Ramos (cell line): ENCODE results near the gene LMNA.

ENCODE experiments used
- in situ Hi-C: fragments of 300-500 bp; cut with MboI; formaldehyde crosslinking; loops from one replicate; pipeline ENCODE4 v1.14.3; 2022; ENCODE audit warnings: low sequenced_read_pairs; ENCODE audit not compliant: unreplicated experiment

The LMNA gene

DNA sequence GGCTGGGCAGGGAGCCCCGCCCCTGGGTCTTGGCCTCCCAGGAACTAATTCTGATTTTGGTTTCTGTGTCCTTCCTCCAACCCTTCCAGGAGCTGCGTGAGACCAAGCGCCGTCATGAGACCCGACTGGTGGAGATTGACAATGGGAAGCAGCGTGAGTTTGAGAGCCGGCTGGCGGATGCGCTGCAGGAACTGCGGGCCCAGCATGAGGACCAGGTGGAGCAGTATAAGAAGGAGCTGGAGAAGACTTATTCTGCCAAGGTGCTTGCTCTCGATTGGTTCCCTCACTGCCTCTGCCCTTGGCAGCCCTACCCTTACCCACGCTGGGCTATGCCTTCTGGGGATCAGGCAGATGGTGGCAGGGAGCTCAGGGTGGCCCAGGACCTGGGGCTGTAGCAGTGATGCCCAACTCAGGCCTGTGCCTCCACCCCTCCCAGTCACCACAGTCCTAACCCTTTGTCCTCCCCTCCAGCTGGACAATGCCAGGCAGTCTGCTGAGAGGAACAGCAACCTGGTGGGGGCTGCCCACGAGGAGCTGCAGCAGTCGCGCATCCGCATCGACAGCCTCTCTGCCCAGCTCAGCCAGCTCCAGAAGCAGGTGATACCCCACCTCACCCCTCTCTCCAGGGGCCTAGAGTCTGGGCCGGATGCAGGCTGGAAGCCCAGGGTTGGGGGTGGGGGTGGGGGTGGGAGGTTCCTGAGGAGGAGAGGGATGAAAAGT lies 20.4 kb downstream of the LMNA start:
- in situ Hi-C loops = loop anchor here (5.0 kb wide), 1 partner anchor 43 kb away; no protein-coding TSS in a partner anchor

DNA sequence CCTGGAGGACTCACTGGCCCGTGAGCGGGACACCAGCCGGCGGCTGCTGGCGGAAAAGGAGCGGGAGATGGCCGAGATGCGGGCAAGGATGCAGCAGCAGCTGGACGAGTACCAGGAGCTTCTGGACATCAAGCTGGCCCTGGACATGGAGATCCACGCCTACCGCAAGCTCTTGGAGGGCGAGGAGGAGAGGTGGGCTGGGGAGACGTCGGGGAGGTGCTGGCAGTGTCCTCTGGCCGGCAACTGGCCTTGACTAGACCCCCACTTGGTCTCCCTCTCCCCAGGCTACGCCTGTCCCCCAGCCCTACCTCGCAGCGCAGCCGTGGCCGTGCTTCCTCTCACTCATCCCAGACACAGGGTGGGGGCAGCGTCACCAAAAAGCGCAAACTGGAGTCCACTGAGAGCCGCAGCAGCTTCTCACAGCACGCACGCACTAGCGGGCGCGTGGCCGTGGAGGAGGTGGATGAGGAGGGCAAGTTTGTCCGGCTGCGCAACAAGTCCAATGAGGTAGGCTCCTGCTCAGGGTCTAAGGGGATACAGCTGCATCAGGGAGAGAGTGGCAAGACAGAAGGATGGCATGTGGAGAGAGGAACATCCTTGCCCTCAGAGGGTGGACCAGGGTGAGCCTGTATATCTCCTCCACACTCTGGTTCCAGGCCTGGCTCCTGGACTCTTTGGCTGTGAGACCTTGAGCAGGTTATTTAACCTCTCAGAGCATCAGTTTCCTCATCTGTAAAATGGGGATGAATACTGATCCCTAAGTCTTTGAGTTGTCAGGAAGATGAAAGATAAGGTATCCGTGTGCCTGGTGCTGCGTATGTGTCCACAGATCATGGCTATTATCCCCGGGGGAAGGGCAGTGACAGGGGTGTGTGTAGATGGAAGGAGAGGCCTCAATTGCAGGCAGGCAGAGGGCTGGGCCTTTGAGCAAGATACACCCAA lies 21.7 kb downstream of the LMNA start:
- in situ Hi-C loops = no loop called here

- in situ Hi-C loops = no loop called here
Observed at GRCh38 chr1:156136970-156137483, 22.5 kb downstream of the LMNA start.

DNA sequence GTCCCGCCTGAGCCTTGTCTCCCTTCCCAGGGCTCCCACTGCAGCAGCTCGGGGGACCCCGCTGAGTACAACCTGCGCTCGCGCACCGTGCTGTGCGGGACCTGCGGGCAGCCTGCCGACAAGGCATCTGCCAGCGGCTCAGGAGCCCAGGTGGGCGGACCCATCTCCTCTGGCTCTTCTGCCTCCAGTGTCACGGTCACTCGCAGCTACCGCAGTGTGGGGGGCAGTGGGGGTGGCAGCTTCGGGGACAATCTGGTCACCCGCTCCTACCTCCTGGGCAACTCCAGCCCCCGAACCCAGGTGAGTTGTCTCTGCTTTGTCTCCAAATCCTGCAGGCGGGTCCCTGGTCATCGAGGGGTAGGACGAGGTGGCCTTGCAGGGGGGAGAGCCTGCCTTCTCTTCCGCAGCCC lies 24.0 kb downstream of the LMNA start:
- in situ Hi-C loops = no loop called here

DNA sequence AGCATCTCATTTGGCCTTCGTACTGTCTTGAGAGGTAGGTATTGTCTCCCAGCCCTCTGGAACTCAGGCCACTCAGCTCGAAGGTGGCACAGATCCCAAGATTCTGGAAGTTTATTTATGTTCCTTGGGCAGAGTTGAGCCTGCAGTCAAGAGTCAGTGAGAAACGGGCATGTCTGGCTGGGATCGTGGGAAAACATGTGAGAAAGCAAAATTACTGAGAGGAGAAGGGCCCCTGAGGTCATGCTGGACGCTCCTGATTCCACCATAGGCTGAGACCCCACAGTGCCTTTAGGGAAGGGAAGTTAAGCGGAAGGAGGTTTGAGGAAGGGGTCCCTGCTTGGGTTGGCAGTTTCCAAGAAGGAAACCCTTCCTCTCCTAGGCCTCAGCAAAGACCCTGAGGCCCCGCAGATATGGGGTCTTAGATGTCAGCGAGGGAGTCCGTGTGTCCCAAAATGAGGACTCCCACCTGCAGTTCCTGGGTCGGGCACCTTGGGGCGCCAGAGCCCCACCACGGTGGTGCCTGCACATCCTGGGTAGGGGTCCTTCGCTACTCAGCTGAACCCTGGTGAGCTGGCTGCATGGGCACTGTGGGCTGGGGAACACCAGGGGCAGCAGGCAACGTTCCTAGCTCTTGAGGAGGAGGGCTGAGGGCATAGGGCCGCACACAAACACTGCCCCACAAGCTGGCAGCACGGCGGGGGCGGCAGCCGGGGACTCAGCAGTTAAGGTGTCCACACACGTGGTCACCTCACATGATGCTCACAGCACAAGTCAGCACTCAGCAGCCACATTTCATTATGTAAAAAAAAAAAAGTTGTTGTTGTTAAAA lies 26.6 kb downstream of the LMNA start:
- in situ Hi-C loops = loop anchor here (10.0 kb wide), 1 partner anchor 174 kb away; no protein-coding TSS in a partner anchor

GRCh38 chr1:156143765-156144489 lies 29.4 kb downstream of the LMNA start:
- in situ Hi-C loops = loop anchor here (10.0 kb wide), 1 partner anchor 171 kb away; no protein-coding TSS in a partner anchor

- in situ Hi-C loops = loop anchor here (5.0 to 10.0 kb wide), 2 partner anchors 78 to 170 kb away; no protein-coding TSS in a partner anchor
Observed at GRCh38 chr1:156144742-156145141, 30.2 kb downstream of the LMNA start.

DNA sequence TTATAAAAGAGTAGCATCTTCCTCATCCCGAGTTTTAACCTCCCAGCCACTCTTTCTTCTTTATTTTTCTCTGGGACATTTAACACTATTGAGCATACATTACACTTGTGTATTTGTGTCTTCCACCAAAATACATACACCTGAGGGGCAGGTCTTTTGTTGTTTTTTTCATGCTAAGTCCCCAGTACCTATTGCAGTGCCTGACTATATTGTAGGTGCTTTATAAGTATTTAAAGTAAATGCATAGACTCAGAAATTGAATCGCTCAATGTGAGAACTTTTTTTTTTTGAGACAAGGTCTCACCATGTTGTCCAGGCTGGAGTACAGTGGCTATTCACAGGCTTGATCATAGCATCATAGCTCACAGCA lies 31.1 kb downstream of the LMNA start:
- in situ Hi-C loops = loop anchor here (5.0 to 10.0 kb wide), 2 partner anchors 77 to 169 kb away; no protein-coding TSS in a partner anchor

DNA sequence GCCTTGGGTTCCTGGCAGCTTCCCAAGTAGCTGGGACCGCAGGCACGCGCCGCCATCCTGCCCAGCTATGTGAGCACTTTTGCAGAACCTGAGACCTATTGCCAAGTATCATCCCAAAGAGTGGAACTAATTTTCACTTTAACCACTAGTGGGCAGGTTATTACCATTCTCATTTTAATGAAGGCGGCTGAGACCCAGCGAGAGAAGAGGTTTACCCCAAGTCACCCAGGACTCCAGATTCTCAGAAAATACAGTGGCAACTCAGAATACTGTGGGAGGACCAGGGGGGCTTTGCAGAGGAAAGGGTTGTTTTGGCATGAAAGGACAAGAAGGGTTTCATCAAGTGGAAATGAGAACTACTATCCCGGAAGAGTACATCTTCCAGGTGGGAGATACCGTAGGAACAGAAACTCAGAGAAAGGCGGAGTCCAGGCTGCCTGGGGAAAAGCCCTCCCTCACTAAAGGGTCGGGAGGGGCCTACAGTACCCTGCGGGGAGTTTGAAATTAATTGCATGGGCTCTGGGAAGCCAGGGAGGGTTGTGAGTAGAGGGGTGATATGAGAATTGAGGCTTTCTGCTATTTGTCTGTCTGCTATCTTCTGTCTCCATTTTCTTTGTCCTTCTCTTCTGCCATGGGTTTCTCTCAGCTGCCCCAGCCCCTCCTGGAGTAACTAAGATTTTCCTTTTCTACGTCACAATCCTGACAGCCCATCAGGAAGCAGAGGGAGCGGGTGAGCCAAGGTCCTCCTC lies 31.7 kb downstream of the LMNA start:
- in situ Hi-C loops = loop anchor here (5.0 to 10.0 kb wide), 2 partner anchors 76 to 169 kb away; no protein-coding TSS in a partner anchor

DNA sequence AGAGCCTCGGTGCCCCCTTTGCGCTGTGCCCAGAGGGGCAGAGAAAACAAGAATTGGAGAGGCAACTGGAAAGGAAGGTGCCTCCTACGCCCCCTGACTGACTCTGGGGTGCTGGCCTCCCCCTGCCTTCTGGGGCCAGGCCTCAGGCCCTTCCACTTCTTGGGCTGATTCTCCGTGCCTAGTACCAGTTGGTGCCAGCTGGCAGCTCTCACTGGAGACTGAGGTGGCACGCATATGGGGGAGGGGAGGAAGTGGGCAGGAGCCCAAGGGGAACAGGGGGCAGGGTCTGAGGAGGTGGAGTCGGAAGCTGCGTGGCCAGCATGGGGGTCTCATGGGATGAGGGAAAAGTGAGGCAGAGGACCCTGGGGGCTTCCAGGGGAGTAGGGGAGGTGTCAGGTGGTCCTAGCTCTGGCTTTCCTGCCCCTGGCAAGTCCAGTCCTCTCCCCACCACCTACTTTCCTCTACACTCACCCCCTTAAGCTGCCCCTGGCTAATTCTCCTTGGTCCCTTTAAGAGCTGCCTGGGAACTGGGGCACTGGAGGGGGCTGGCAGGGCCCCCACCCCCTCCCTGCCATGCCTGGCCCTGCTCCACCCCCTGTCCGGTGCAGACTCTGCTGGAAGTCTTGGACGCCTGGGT lies 32.4 kb downstream of the LMNA start:
- in situ Hi-C loops = loop anchor here (5.0 to 10.0 kb wide), 2 partner anchors 75 to 168 kb away; no protein-coding TSS in a partner anchor

DNA sequence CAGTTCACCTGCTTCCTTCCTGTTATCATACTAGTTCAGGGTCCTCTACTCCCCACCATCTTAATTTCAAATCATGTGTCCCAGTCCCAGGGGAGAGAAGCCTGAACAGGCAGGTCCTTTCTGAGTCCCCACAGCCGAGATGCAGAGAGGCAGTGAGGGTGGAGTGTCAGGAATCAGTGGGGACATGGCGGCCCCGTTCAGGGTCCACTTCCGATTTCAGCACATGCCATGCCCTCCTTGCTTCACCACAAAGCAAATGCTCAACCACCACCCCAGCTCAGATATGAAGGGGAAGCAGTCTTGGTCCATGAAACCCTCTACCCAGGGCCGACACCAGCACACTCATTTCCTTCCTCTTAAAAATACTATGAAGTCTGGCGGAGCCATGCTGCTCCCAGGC lies 33.7 kb downstream of the LMNA start:
- in situ Hi-C loops = loop anchor here (5.0 to 10.0 kb wide), 2 partner anchors 74 to 167 kb away; no protein-coding TSS in a partner anchor

GRCh38 chr1:156149374-156150332 lies 35.1 kb downstream of the LMNA start:
- in situ Hi-C loops = loop anchor here (5.0 to 10.0 kb wide), 2 partner anchors 73 to 165 kb away; no protein-coding TSS in a partner anchor

DNA sequence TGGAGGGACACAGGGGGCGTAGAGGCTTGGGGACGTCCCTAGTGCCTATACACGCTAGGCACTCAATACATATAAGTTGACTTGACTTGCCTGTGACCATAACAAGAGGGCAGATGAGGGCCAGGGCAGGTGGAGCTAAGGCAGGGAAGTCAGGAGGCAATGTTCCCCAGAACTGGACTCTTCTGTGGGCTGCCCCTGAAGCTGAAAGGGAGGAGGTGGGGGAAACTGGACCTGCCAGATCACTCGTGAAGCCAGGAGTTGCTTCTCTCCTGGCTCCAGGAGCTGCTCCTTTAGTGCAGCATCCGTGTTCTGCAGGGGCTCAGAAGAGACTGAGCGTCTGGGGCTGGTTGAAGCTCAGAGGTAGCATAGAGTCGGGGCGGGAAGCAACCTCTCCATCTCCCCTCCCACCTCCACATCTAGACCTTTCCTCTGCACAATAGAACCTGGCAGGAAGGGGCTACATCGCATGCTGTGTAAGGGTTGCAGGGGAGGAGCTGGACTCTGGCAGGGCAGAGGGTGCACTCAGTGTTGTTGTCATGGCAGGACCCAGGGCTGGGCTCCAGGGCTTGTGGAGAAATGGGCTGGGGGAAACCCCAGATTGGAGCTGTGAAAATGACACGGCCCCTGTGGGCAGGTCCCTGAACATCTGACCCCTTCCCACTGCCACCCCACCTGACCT lies 36.0 kb downstream of the LMNA start:
- in situ Hi-C loops = no loop called here

DNA sequence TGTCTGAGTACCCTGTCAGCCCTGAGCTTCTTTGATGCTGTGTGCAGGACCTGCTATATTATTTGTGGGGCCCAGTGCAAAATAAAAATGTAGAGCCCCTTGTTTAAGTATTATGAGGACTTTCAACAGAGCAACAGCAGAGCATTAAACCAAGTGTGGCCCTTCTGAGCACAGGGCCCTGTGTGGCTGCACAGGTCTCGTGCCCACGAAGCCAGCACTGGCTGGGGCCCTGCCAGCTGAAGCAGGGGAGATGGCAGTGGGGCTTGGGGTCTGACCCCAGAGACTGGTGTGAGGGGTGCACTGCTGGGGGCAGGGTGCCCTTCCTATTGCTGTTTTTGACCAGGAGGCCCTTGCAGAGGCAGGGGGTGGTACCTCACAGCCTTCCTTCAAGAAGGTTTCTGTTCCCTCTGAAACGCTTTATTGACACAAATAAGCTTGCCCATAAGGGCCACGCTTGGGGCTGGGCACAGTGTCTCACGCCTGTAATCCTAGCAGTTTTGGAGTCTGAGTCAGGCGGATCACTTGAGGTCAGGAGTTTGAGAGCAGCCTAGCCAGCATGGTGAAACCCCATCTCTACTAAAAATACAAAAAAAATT lies 36.7 kb downstream of the LMNA start:
- in situ Hi-C loops = no loop called here

DNA sequence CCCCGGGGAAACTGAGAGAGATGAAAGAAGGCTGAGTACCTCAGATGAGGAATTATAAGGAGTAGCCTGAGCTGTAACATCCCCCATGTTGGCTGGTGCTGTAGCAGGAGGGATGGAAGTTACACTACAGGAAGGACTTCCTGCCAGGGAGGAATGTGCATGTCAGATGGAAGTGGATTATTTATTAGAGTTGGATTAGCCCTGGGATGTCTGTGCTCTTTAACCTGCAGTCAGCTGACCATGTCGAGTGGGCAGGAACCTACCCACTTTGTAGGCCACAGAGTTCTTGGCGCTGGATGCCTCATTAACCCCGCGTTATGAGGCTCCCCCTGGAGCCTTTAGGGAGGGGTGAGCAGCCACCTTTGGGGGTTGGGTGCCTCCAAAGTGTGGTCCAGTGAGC lies 38.1 kb downstream of the LMNA start:
- in situ Hi-C loops = no loop called here

GRCh38 chr1:156153362-156153761 lies 38.9 kb downstream of the LMNA start, which contains the start of gene SEMA4A:
Gene SEMA4A (plus strand): TSS chr1:156153585. CDS start chr1:156154579, 994 bp downstream.
- in situ Hi-C loops = no loop called here
